ENCODE data around the gene CDK5RAP2. TPM values are rescaled to one million over a fixed set of nuclear protein-coding genes. Genes with fewer than 3 reads are reported as not detected.
A peak's percentile ranks its signal among the peaks of the same experiment; 100 is the strongest.

CDK5RAP2 gene
- total RNA-seq, 6 experiments from 2014 or later = 25.9 to 61.6 (median 34.7) TPM

DNA sequence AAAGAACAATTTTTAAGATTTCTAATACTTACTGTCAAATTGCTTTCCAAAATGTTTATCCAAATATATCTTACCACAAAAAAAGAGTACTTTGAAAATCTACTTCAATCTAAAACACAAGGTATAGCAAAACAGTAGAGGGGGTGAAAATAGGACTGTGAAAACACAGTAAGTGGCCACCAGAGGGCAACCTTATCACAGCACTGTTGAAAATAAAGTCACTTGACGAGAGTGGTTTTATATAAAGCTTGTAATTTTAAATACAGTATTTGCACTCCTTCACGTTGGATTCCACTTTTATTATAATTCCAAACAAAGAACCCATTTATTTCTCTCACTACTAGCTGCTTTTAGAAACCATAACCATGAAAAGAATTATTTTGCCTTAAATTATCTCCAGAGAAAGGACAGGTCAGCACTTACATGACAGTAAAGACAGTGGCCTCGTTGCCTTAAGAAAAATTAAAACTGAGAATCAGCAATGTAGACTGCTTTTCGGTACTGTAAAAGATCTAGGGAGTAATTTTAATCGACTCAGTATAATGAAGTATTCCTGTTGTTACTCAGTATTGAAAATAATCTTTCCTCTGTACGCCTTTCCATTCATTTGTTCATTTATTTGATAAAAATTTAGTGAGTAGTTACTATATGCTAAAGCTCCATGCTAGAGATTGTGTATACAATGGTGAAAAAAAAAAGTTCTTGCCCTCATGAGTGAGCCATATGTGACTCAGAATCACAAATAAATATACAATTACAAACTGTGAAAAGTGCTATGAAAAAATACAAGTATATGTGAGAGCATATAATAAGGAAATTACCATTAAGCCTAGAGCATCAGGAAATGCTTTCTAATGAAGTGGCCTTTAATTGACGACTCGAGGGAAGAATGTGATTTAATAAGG is 40.0 kb upstream of the CDK5RAP2 start:
- Histone ChIP-seq H3K4me1 (peaks cover 0 to 25% (median 12%) of the 10 kb centered on the region in 4 donors), H3K27me3 (no peaks in the 10 kb centered on the region), H3K9me3 (no peaks in the 10 kb centered on the region), H3K4me3 (no peak overlapping the region), H3K27ac (peak overlapping the region in 1 of 3 donors; percentile 64), H3K36me3 (peaks cover 0 to 3% (median 1%) of the 10 kb centered on the region in 4 donors)
- intact Hi-C loops (cut with DNase I) = no loop called here
- 36% methylated on average over 8 of the region's 8 CpGs for WGBS (ENCODE audit: insufficient coverage, low coverage, low lambda C conversion rate, missing lambda C conversion rate)
- DNase-seq (peak in 1 of 3 donors; percentile 60), ATAC-seq (peak; percentile 83 to 92 (median 88))
- no peak for TF ChIP-seq POLR2A (IDR thresholded peaks at IDR 0.05)
- TF ChIP-seq, protein P1, sequence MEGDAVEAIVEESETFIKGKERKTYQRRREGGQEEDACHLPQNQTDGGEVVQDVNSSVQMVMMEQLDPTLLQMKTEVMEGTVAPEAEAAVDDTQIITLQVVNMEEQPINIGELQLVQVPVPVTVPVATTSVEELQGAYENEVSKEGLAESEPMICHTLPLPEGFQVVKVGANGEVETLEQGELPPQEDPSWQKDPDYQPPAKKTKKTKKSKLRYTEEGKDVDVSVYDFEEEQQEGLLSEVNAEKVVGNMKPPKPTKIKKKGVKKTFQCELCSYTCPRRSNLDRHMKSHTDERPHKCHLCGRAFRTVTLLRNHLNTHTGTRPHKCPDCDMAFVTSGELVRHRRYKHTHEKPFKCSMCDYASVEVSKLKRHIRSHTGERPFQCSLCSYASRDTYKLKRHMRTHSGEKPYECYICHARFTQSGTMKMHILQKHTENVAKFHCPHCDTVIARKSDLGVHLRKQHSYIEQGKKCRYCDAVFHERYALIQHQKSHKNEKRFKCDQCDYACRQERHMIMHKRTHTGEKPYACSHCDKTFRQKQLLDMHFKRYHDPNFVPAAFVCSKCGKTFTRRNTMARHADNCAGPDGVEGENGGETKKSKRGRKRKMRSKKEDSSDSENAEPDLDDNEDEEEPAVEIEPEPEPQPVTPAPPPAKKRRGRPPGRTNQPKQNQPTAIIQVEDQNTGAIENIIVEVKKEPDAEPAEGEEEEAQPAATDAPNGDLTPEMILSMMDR (IDR thresholded peaks at IDR 0.05) = peak; percentile 86 to 91 (median 88)

DNA sequence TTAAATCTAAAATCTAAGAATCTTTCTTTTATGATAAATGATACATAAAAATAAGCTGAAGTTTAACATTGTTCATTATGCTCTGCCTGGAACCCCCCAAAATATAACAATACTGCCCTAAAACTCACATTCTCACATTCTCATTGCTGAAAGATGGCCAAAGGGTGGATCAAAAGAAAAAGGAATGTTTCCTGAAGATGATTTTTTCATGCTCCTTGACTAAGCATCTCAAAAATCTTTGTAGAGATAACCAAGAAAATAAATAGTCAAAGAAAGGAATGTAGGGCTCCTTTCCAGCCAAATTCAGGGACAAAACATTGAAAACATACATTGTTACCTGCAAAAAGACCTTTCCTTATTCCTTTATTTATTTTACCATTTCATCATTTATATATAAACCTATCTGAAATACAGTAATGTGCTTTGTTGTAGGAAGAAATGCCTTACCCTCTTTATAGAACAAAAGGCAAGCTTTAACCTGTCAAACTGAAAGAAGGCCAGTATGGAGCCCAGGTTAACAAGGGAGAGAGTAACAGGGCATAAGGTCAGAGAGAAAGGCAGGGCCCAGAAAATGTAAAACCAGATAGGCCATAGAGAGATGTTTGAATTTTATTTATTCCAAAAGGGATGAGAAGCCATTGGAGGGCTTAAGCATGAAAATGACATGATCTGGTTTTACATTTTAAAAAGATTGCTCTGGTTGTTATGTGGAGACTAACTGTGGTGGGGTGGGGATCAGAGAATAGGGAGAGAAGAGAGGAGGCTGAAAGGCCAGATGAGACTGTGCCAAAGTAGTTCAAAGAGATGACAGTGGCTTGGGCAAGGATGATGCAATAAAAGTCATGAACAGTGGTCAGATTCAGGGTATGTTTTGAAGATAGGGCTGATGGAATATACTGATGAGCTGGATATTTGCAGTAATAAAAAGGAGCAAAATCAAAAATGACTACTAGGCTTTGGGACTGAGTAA is 37.3 kb upstream of the CDK5RAP2 start:
- peak; percentile 83 to 90 (median 88) for ATAC-seq
- peak overlapping the region in 1 of 3 donors; percentile 44 for H3K27ac ChIP-seq
- no peak for DNase-seq
- intact Hi-C loops (cut with DNase I) = no loop called here
- H3K36me3 ChIP-seq = peaks cover 0 to 14% (median 1%) of the 10 kb centered on the region in 4 donors
- H3K4me3 ChIP-seq = no peak overlapping the region
- TF ChIP-seq POLR2A (IDR thresholded peaks at IDR 0.05) = no peak
- TF ChIP-seq, protein P1 (IDR thresholded peaks at IDR 0.05) = no peak
- no peaks in the 10 kb centered on the region for H3K9me3 ChIP-seq
- H3K27me3 ChIP-seq = no peaks in the 10 kb centered on the region
- H3K4me1 ChIP-seq = peaks cover 0 to 25% (median 12%) of the 10 kb centered on the region in 4 donors

DNA sequence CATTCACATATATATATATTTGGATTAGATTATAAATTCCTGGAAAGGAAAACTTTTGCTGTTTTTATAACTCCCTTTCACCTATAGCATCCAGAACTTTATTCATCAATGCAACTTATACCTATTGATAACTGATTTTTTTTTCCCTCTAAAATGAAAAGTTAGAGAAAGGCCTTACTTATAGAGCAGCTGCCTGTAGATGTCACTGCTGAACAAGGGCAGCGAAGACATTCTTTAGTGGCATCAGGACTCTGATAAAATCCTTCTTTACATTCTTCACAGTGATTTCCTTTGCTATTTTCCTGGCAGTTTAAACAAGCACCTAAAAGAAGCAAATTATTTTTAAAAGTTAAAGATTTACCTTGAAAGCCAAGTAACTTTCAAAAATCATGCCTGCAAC is 32.3 kb upstream of the CDK5RAP2 start:
- peak in 1 of 4 donors; percentile 59 for ATAC-seq

DNA sequence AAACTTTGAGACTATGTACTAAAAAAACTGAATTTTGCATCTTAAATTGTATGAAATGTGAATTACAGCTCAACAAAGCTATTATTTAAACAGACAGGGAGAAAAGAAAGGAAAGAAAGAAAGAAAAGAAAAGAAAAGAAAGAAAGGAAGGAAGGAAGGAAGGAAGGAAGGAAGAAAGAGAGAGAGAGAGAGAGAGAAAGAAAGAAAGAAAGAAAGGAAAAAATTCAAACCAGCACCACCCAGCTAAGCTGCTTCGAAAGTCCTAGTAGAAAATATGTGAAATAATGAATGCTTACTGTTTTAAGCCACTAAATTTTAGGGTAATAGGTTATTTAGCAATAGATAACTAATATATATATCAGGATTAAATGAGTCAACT is 31.7 kb upstream of the CDK5RAP2 start:
- H3K36me3 ChIP-seq = peaks cover 0 to 40% (median 10%) of the 10 kb centered on the region in 4 donors
- DNase-seq (no peak), ATAC-seq (no peak)
- 93% methylated on average over 1 of the region's 1 CpG for WGBS (ENCODE audit: insufficient coverage, low coverage, low lambda C conversion rate, missing lambda C conversion rate)
- TF ChIP-seq, protein P1 (IDR thresholded peaks at IDR 0.05) = no peak
- no peak for TF ChIP-seq POLR2A (IDR thresholded peaks at IDR 0.05)
- no peaks in the 10 kb centered on the region for H3K4me1 ChIP-seq
- H3K4me3 ChIP-seq = no peak overlapping the region
- intact Hi-C loops (cut with DNase I) = no loop called here
- no peaks in the 10 kb centered on the region for H3K9me3 ChIP-seq
- H3K27me3 ChIP-seq = no peaks in the 10 kb centered on the region
- no peak overlapping the region for H3K27ac ChIP-seq

More for the DNA sequence above, 32.3 kb upstream of the CDK5RAP2 start:
- no peak overlapping the region for H3K4me3 ChIP-seq
- TF ChIP-seq POLR2A (IDR thresholded peaks at IDR 0.05) = no peak
- TF ChIP-seq, protein P1 (IDR thresholded peaks at IDR 0.05) = peak in 3 of 4 donors; percentile 22 to 33 (median 28)
- no peak for DNase-seq
- peaks cover 0 to 4% (median under 1%) of the 10 kb centered on the region in 4 donors for H3K4me1 ChIP-seq
- intact Hi-C loops (cut with DNase I) = no loop called here
- no peak overlapping the region for H3K27ac ChIP-seq
- peaks cover 0 to 34% (median 7%) of the 10 kb centered on the region in 4 donors for H3K36me3 ChIP-seq
- H3K27me3 ChIP-seq = no peaks in the 10 kb centered on the region
- 91% methylated on average over 1 of the region's 1 CpG for WGBS (ENCODE audit: insufficient coverage, low coverage, low lambda C conversion rate, missing lambda C conversion rate)
- no peaks in the 10 kb centered on the region for H3K9me3 ChIP-seq
